GM21367 (cell line): ENCODE results near the gene PPP1R10.

Experiments
- ATAC-seq: cut with Tn5 transposase; IDR thresholded peaks from one replicate; pipeline ENCODE4 v1.9.1; 2021; ENCODE audit not compliant: unreplicated experiment

PPP1R10 gene

GRCh38 chr6:30557683-30557981, 59.4 kb downstream of the PPP1R10 start:
- no peak for ATAC-seq

- peak; percentile 35 for ATAC-seq
Measured at GRCh38 chr6:30556906-30557682, 59.9 kb downstream of the PPP1R10 start, which contains the start of gene PRR3. Gene PRR3, plus strand, starts transcription at chr6:30557295. Its CDS starts 50 bp downstream, at chr6:30557345.

- ATAC-seq, result peak; percentile 55
Measured at GRCh38 chr6:30556066-30556905, 60.8 kb downstream of the PPP1R10 start, which contains the start of gene GNL1. Gene GNL1, minus strand, starts transcription at chr6:30556489. Its CDS starts 286 bp downstream, at chr6:30556203.

GRCh38 chr6:30555816-30556065, 61.3 kb downstream of the PPP1R10 start:
- ATAC-seq, result no peak

- no peak for ATAC-seq
Measured at GRCh38 chr6:30554962-30555815, 61.9 kb downstream of the PPP1R10 start.

- ATAC-seq, result no peak
Measured at GRCh38 chr6:30554404-30554803, 62.6 kb downstream of the PPP1R10 start.
